Sciatic nerve (tissue), 2 donors: ENCODE data around the gene MYH14. TPM values are rescaled to one million over a fixed set of nuclear protein-coding genes. Genes with fewer than 3 reads are reported as not detected.

Experiments
- ATAC-seq: fragments of 200-7000 bp; cut with Tn5 transposase; one replicate; pipeline ENCODE4 v1.9.1; 2020; ENCODE audit warnings: mild to moderate bottlenecking, moderate library complexity
- DNase-seq: peaks from one replicate; pipeline ENCODE4 v3.0.0-alpha.2; 2020; ENCODE audit warnings: low spot score
- intact Hi-C: fragments of 100-400 bp; cut with DNase I; formaldehyde crosslinking; loops from one replicate; pipeline ENCODE4 v1.14.2; 2022
- total RNA-seq: library from RNA; stranded (reverse); fragmentation: NEBNext Ultra II Directional; extraction: Animal tissue kit (Norgen Biotek cat#: 25700); gene quantifications from one replicate; pipeline ENCODE4 v1.2.1, GENCODE V29; 2021
- donor health status: DM: no; HTN: no; CAD: no.
- donor health status: DM: no; HTN: no; CAD: no.

The MYH14 gene
- total RNA-seq, 1 donor from 2014 or later = 48.7 TPM

DNA sequence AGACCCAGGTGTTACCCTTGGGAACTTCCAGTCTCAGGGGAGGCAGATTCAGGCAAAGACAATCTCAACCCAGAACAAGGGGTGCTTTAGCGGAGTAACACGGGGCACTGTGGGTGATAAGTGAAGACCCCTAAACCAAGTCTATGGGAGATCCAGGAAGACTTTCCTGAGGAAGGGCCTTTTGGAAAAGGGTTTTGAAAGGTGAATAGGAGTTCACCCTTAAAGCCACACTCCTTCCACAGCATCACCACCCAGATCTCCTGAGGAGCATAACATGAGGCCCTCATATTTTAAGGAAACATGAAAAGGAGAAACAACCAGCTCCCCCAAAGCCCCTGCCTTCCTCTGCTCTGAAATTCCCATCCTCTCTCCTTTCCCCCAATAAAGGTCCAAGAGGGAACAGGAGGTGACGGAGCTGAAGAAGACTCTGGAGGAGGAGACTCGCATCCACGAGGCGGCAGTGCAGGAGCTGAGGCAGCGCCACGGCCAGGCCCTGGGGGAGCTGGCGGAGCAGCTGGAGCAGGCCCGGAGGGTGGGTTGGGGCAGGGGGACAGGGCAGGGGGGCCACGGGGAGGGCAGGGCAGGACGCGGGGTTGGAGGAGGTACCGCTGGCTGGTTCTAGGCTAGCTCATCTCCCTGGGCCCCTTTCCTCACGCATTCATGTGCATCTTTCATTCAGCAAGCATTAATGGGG, 73.1 kb downstream of the MYH14 start:
- intact Hi-C loops = no loop called here
- ATAC-seq (no peak), DNase-seq (no peak)

DNA sequence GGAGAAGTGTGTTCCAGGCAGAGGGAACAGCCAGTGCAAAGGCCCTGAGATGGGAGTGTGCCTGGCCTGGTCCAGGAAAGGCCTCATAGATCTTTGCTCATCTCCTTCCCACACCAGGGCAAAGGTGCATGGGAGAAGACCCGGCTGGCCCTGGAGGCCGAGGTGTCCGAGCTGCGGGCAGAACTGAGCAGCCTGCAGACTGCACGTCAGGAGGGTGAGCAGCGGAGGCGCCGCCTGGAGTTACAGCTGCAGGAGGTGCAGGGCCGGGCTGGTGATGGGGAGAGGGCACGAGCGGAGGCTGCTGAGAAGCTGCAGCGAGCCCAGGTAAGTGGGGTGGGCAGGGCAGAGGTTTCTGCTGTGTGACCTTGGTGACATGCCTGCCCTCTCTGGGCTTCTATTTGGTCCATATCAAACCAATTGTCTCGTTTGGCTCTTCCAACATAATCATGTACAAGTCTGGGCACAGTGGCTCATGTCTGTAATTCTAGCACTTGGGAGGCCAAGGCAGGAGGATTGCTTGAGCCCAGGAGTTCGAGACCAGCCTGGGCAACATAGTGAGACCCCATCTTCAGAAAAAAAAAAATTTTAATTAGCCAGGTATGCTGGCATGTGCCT, 74.7 kb downstream of the MYH14 start:
- DNase-seq (no peak), ATAC-seq (no peak)
- intact Hi-C loops = no loop called here

DNA sequence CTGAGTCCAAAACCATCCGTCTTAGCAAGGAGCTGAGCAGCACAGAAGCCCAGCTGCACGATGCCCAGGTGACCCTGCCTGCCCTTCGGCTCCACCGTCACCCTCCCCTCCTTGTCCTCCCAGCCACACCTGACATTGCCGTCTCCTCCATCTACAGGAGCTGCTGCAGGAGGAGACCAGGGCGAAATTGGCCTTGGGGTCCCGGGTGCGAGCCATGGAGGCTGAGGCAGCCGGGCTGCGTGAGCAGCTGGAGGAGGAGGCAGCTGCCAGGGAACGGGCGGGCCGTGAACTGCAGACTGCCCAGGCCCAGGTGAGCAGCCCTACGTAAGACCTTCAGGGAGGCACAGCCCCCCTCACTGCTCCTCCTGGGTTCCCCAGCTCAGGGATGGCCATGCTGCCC, 76.7 kb downstream of the MYH14 start:
- intact Hi-C loops = no loop called here
- DNase-seq (no peak), ATAC-seq (no peak)

DNA sequence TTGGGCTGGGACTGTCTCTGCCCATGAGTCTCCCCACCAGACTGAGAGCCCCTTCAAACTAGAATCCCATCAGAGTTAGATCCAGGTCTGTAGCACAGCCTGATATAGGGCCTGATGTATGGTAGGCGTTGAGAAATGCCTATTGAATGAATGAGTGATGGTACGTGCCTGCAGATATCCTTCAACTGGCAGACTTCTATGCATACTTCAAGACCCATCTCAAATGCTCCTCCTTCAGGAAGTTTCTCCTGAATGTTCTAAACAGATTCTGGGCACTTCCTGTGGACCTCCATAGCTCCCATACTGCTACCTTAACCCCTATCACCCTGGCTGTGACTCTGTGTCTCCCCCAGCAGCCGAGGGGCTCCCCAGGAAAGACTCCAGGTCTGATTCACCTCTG, 77.6 kb downstream of the MYH14 start:
- no peak for DNase-seq
- intact Hi-C loops = no loop called here
- no peak for ATAC-seq

DNA sequence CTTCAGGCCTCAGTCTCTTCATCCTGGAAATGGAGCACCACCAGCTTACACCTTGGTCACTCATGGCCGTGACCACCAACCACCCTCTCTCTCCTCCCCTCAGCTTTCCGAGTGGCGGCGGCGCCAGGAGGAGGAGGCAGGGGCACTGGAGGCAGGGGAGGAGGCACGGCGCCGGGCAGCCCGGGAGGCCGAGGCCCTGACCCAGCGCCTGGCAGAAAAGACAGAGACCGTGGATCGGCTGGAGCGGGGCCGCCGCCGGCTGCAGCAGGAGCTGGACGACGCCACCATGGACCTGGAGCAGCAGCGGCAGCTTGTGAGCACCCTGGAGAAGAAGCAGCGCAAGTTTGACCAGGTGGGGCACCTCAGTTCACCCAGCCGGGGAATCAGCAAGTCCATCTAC, 78.1 kb downstream of the MYH14 start:
- DNase-seq = no peak
- intact Hi-C loops = no loop called here
- ATAC-seq = no peak

DNA sequence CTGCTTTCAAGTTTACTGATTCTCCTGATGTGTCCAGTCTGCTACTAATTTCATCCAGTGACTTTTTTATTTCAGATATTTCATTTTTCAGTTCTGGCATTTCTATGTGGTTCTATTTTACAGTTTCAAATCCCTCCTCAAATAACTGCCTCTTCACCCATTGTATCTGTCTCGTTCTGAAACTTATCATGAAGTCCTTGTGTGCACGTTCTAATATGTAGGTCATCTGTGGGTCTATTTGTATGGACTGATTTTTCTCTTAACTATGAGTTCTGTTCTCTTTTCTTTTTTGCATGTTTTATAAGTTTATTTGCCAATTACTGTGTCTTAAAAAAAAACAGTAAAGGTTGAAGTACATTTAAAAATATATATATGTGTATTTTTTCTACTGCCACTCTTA, 82.4 kb downstream of the MYH14 start:
- ATAC-seq = no peak
- intact Hi-C loops = no loop called here
- DNase-seq = no peak

DNA sequence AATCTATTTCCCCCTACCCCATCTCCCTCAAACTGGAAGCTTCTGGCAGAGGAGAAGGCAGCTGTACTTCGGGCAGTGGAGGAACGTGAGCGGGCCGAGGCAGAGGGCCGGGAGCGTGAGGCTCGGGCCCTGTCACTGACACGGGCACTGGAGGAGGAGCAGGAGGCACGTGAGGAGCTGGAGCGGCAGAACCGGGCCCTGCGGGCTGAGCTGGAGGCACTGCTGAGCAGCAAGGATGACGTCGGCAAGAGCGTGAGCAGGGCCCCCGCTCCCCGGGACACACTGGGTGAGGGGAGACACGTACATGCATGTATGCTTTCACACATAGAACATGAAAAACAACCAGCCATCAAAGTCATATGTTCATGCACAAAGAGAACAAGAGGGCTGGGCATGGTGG, 83.0 kb downstream of the MYH14 start:
- intact Hi-C loops = no loop called here
- ATAC-seq (no peak), DNase-seq (no peak)

DNA sequence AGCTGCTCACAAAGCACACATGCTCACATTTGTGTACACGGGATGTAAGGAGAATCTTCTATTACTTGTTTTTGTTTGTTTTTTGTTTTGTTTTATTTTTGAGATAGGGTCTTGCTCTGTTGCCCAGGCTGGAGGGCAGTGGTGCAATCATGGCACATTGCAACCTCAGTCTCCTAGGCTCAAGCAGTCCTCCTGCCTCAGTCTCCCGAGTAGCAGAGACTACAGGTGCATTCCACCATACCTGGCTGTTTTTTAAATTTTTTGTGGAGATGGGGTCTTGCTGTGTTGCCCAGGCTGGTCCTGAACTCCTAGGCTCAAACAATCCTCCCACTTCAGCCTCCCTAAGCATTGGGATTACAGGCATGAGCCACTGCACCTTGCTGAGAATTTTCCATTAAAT, 83.9 kb downstream of the MYH14 start:
- intact Hi-C loops = no loop called here
- ATAC-seq (no peak), DNase-seq (no peak)

DNA sequence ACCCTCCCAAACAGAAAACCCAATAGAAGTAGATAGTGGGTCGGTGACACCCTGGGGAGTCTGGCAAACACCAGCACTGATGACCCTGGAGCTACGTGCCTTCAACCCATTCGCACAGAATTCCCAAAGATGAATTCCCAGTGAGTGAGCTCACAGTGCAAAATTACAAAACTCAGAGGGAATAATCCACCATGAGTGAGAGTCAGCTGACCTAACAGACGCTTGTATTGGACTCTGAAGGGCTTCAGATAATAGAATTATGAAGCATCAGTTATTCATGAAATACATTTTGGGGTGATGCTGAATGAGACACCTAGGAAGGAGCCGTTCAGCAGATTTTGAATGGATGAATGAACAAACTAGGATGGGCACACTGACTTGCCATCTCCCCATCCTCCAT, 85.5 kb downstream of the MYH14 start:
- ATAC-seq = no peak
- intact Hi-C loops = no loop called here
- DNase-seq = no peak

DNA sequence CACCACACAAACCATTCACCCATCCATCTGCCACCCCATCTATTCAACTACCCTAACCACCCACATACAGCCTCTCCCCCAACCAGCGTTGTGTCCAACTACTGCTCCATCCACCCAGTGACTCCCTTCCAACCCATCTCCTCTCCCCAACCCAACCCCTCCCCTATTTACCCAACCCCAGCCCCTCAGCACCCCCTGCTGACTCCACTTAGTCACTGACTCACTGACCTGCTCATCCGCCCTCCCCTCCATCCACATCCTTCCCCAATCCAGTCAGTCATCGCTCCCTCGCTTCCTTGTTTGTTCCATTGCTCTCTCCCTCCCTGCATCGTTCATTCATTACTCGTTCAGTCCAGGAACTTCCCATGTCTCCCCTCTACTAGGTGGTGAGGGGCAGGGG, 86.6 kb downstream of the MYH14 start:
- ATAC-seq = no peak
- no peak for DNase-seq
- intact Hi-C loops = no loop called here

DNA sequence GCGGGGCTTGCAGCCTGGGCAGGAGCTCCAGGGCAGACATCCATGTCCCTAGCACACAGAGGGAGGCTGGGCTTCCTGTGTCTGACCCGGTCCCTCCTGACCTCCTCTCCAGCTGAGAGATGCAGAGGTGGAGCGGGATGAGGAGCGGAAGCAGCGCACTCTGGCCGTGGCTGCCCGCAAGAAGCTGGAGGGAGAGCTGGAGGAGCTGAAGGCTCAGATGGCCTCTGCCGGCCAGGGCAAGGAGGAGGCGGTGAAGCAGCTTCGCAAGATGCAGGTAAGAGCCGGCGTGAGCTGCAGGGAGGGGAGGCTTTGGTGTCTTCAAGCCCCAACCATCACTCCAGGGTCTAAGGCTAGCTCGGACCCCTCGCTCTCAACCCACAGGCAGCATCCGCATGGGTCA, 87.4 kb downstream of the MYH14 start:
- ATAC-seq (no peak), DNase-seq (no peak)

DNA sequence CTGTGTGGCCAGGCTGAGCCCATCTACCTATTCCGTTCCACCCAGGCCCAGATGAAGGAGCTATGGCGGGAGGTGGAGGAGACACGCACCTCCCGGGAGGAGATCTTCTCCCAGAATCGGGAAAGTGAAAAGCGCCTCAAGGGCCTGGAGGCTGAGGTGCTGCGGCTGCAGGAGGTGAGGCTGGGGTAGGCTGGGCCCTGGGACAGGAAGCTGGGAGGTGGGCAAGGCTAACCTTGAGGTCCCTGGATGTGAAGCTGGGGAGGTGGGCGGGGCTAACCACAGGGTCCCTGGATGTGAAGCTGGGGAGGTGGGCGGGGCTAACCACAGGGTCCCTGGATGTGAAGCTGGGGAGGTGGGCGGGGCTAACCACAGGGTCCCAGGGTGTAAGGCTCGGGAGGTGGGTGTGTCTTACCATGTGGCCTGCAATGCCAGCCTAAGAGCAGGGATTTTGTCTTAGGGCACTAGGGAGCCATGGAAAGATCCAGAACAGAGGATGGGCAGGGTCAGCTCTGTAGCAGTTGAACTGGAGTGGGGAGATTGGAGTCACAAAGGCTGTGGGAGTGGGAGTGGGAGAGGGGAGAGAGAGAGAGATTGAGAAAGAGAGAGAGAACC, 88.9 kb downstream of the MYH14 start:
- intact Hi-C loops = no loop called here
- ATAC-seq (no peak), DNase-seq (no peak)

More for the DNA sequence above, 87.4 kb downstream of the MYH14 start:
- intact Hi-C loops = no loop called here

DNA sequence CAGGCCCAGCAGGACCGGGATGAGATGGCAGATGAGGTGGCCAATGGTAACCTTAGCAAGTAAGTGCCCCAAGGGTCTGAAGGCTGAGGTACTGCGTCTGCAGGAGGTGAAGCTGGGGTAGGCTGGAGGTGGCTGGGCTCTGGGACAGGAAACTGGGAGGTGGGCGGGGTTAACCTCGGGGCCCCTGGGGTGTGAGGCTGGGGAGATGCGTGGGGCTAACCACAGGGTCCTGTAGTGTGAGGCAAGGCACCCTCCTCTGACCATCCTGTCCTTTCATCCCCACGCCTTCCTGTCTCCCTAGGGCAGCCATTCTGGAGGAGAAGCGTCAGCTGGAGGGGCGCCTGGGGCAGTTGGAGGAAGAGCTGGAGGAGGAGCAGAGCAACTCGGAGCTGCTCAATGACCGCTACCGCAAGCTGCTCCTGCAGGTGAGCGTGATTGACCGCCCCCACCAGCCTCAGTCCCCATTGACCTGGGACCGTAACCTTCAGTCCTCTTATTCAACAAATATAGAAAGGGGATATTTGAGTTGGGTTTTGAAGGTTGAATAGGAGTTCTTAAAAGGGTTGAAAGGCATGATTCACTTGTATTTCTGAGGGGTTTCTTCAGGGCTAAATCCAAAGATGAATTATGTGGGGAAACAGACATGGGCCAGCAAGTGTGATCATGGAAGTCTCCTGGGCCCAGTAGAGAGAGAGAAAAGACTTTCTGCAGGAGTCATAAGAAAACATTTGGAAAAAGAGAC, 90.0 kb downstream of the MYH14 start:
- intact Hi-C loops = no loop called here
- no peak for DNase-seq
- no peak for ATAC-seq

DNA sequence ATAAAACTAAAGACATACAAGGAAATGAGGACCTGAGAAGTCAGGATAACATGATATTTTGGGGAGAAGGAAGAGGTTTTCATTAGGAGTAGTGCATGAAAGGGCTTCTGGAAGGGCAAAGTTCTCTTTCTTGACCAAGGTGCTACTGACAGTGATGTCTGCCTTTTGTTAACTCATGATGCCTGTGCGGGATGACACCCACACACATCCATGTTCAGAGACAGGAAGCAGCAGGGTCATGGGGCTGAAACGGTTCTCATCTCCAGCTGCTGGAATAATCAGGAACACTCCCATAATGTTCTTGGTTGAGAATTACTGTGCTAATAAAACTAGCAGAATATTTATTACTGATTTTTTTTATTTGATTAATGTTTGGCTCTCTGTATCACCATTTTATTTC, 96.6 kb downstream of the MYH14 start:
- intact Hi-C loops = no loop called here
- ATAC-seq (no peak), DNase-seq (no peak)

DNA sequence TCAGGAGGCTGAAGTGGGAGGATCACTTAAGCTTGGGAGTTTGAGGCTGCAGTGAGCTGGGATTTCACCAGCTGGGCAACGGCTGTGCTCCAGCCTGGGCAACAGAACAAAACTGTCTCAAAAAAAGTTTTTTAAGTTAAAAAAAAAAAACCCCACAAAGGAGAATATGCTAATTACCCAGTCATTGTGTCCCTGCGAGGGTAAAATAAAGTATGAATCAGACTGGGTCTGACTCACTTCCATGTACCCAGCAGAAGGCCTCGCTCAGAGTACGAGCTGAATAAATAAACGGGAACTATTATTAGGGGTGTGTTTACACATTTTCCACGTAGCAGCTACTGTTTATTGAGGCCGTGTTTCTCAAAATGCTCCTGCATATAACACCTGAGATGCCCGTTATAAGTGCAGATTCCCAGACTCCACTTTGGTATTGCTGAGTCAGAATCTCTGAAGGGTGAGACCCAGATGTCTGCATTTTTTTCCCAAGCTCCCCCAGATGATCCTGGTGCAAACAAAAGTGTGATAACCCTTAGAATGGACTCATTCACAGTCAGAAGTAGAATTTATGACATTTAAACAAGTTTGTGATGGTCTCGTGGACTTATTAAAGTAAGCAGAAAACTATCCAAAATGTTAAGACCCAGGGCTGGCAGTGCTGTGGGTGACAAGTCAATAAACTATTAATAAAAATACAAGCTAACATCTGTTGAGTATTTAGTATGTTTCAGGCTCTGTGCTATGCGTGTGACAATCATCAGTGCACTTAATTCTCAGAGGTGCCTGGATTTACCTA, 97.6 kb downstream of the MYH14 start:
- intact Hi-C loops = no loop called here
- DNase-seq = no peak
- ATAC-seq = no peak

DNA sequence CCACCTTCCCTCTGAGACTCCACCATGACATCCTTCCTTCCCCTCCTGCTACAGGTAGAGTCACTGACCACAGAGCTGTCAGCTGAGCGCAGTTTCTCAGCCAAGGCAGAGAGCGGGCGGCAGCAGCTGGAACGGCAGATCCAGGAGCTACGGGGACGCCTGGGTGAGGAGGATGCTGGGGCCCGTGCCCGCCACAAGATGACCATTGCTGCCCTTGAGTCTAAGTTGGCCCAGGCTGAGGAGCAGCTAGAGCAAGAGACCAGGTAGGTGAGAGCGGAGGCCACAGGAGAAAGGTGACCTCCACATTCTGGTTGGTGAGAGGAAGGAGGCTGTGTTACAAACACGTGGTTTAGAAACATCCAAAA, 98.2 kb downstream of the MYH14 start:
- ATAC-seq (no peak), DNase-seq (no peak)
- intact Hi-C loops = no loop called here

DNA sequence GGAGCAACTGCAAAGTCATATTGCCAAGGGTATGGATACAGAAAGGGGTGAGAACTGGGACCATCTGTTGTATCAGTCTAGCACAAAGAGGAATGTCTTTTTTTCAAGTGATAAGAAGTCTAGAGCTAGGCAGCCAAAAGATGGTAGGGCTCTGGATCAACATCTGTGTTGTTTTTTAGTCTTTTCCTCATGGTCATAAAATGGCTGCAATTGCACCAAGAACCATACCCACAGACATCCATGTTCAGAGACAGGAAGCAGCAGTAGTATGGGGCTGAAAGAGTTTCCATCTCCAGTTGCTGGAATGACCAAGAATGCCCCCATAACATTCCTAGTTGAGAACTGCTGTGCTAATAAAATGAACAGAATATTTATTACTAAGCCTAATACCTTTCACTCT, 100.1 kb downstream of the MYH14 start:
- intact Hi-C loops = no loop called here
- ATAC-seq = no peak
- DNase-seq = no peak

DNA sequence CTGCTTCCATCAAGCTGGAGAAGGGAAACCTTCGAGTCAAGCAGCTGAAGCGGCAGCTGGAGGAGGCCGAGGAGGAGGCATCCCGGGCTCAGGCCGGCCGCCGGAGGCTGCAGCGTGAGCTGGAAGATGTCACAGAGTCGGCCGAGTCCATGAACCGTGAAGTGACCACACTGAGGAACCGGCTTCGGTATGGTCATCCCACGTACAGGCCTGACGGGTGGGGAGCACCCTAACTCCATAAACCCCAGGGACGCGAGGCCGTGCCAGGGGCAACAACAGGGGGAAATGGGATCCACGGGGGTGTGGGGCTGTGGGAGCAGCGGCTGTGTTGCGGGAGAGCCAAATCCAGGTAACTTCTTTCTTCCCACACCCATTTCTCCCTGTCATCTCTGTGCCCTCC, 105.6 kb downstream of the MYH14 start:
- intact Hi-C loops = no loop called here
- ATAC-seq = no peak
- DNase-seq = no peak

DNA sequence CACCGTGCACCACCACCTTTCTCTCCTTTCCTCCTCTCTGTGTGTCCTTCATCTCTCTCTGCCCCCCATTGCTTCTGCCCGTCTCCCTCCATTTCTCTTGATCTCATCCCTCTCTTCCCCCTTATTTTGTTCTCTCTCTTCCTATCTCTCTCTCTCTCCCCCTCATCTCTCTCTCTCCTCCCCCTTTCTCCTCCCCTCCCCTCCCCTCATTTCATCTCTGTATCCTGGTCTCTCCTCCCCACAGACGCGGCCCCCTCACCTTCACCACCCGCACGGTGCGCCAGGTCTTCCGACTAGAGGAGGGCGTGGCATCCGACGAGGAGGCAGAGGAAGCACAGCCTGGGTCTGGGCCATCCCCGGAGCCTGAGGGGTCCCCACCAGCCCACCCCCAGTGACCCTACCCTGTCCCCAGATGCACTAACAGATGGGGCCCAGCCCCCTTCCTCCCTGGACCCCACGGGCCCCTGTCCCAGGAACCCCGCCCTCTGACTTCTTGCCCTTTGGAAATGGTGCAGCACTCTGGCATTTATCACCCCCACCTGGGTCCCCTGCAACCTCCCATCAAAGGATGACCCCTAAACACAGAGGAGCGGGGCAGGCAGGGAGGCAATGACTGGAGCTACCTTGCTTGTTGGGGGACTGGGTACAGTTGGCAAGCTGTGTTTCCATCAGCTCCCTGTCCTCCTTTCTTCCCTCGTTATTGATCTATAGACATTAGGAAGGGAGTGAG, 106.1 kb downstream of the MYH14 start:
- intact Hi-C loops = no loop called here
- DNase-seq (no peak), ATAC-seq (no peak)
